ENCODE data around the gene TMEM185A. TPM values are rescaled to one million over a fixed set of nuclear protein-coding genes. Genes with fewer than 3 reads are reported as not detected.
"Not testable (repeated sequence)": the region's sequence is repeated elsewhere in the genome, so short reads cannot be mapped to it uniquely, and the experiment has no call there.

Gene TMEM185A
- total RNA-seq, 3 donors from 2014 or later (not counting 1 experiment from before 2014, with no cell fraction given) = 15.1 to 29.6 (median 26.6) TPM

- peak in 1 of 3 donors; percentile 50 for ATAC-seq
- H3K27me3 ChIP-seq (ENCODE audit: control insufficient read depth, insufficient read depth, low read length); intact Hi-C loops (cut with micrococcal nuclease); H3K9me3 Mint-ChIP-seq; H3K9me3 ChIP-seq (ENCODE audit: control insufficient read depth, insufficient read depth, low read length); H3K27me3 Mint-ChIP-seq (ENCODE audit: low read depth in 2 of 2); H3K27ac ChIP-seq (ENCODE audit: low read length); H3K27ac Mint-ChIP-seq; H3K4me1 Mint-ChIP-seq; H3K4me3 ChIP-seq (ENCODE audit: low read length); H3K36me3 Mint-ChIP-seq; H3K4me1 ChIP-seq (ENCODE audit: control insufficient read depth, insufficient read depth, low read length); H3K36me3 ChIP-seq (ENCODE audit: control insufficient read depth, insufficient read depth, low read length); H3K4me3 Mint-ChIP-seq; DNase-seq: not testable (repeated sequence)
- no CpG with 5 or more reads among the region's 5 CpGs for WGBS (ENCODE audit: insufficient coverage)
Observed at GRCh38 chrX:149656260-149656884, 24.8 kb upstream of the TMEM185A start.

DNA sequence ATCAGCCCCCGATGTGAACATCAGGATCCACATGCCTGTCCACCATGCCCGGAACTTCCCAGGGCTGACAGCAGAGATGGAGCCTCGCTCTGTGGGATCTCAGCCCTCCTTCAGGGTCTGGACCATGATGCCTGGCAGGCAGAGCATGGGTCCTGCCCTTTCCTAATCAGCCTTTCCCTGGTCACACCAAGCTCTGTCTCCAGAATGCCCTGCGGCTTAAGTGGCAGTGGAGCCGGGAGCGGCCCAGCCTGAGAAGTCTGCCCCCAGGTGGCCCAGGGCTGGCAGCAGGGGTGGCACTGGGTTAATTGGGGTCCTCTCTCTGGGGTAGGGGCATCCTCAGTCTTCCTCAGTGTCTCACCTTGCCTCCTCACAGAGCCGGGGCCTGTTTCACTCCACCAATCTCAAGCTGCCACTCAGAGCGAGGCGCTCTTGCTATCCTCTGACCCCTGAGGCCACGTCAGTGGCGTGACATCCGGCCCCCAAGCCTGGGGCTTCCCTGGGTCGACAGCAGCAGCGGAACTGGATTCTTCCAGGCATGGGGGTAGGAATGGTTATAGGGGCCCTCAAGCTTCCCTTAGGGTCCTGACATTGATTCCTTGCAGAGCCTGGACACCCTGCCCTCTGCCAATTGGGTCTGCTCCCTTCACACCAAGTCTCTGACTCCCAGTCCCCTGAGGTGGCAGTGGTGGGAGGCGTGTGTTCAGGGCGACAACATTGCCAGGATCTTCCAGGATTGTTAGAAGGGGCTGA lies 20.8 kb upstream of the TMEM185A start:
- Histone ChIP-seq H3K27me3 (ENCODE audit: control insufficient read depth, insufficient read depth, low read length) (no peaks in the 10 kb centered on the region), H3K9me3 (ENCODE audit: control insufficient read depth, insufficient read depth, low read length) (no peaks in the 10 kb centered on the region), H3K27ac (ENCODE audit: low read length) (no peak overlapping the region), H3K4me1 (ENCODE audit: control insufficient read depth, insufficient read depth, low read length) (no peaks in the 10 kb centered on the region), H3K36me3 (ENCODE audit: control insufficient read depth, insufficient read depth, low read length) (no peaks in the 10 kb centered on the region), H3K4me3 (ENCODE audit: low read length) (no peak overlapping the region)
- 83% methylated on average over 12 of the region's 16 CpGs for WGBS (ENCODE audit: insufficient coverage)
- Mint-ChIP-seq H3K27me3 (ENCODE audit: low read depth in 2 of 2) (no peaks in the 10 kb centered on the region), H3K4me3 (no peak overlapping the region), H3K27ac (no peak overlapping the region), H3K36me3 (no peaks in the 10 kb centered on the region), H3K4me1 (no peaks in the 10 kb centered on the region), H3K9me3 (no peaks in the 10 kb centered on the region)
- DNase-seq (no peak), ATAC-seq (no peak)
- intact Hi-C loops (cut with micrococcal nuclease) = no loop called here
- no peak for TF ChIP-seq CTCF (IDR thresholded peaks at IDR 0.05)

DNA sequence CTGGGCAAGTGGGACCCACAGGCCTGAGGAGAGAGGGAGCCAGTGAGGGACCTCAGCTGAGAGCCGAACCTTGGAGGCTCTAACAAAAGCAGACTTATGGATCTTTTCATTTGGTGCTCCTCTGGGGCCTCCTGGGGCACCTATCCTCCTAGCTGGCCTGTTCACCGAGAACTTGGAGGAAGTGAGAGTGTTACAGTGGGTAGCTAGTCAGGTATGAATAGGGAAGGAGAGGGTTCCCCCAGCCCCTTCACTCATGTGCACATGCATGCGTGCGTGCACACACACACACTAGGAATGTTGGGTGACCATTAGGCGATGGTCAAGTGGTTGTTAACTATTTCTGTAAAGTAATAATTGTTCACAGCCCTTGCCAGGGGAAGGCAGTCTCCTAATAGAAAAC lies 18.6 kb upstream of the TMEM185A start:
- ATAC-seq (no peak), DNase-seq (no peak)
- Histone ChIP-seq H3K9me3 (ENCODE audit: control insufficient read depth, insufficient read depth, low read length) (no peaks in the 10 kb centered on the region), H3K4me1 (ENCODE audit: control insufficient read depth, insufficient read depth, low read length) (no peaks in the 10 kb centered on the region), H3K36me3 (ENCODE audit: control insufficient read depth, insufficient read depth, low read length) (no peaks in the 10 kb centered on the region), H3K27ac (ENCODE audit: low read length) (no peak overlapping the region), H3K27me3 (ENCODE audit: control insufficient read depth, insufficient read depth, low read length) (no peaks in the 10 kb centered on the region), H3K4me3 (ENCODE audit: low read length) (no peak overlapping the region)
- TF ChIP-seq CTCF (IDR thresholded peaks at IDR 0.05) = no peak
- H3K4me3 Mint-ChIP-seq = no peak overlapping the region
- peaks cover 8 to 12% of the 10 kb centered on the region in 2 donors for H3K27me3 Mint-ChIP-seq (ENCODE audit: low read depth in 2 of 2)
- intact Hi-C loops (cut with micrococcal nuclease) = no loop called here
- H3K36me3 Mint-ChIP-seq = no peaks in the 10 kb centered on the region
- H3K27ac Mint-ChIP-seq = no peak overlapping the region
- no peaks in the 10 kb centered on the region for H3K9me3 Mint-ChIP-seq
- 81% methylated on average over 2 of the region's 5 CpGs for WGBS (ENCODE audit: insufficient coverage)
- H3K4me1 Mint-ChIP-seq = no peaks in the 10 kb centered on the region

- intact Hi-C loops (cut with micrococcal nuclease) = no loop called here
- H3K27me3 Mint-ChIP-seq (ENCODE audit: low read depth in 2 of 2) = peaks cover 8 to 22% of the 10 kb centered on the region in 2 donors
- Histone ChIP-seq H3K27me3 (ENCODE audit: control insufficient read depth, insufficient read depth, low read length) (no peaks in the 10 kb centered on the region), H3K27ac (ENCODE audit: low read length) (no peak overlapping the region), H3K36me3 (ENCODE audit: control insufficient read depth, insufficient read depth, low read length) (no peaks in the 10 kb centered on the region), H3K9me3 (ENCODE audit: control insufficient read depth, insufficient read depth, low read length) (no peaks in the 10 kb centered on the region), H3K4me3 (ENCODE audit: low read length) (no peak overlapping the region), H3K4me1 (ENCODE audit: control insufficient read depth, insufficient read depth, low read length) (no peaks in the 10 kb centered on the region)
- H3K4me3 Mint-ChIP-seq = no peak overlapping the region
- no peak for ATAC-seq
- TF ChIP-seq CTCF (IDR thresholded peaks at IDR 0.05) = no peak
- no peaks in the 10 kb centered on the region for H3K9me3 Mint-ChIP-seq
- H3K36me3 Mint-ChIP-seq = no peaks in the 10 kb centered on the region
- no peaks in the 10 kb centered on the region for H3K4me1 Mint-ChIP-seq
- H3K27ac Mint-ChIP-seq = no peak overlapping the region
- DNase-seq = peak in 1 of 2 donors; percentile 16
- 100% methylated on average over 1 of the region's 1 CpG for WGBS (ENCODE audit: insufficient coverage)
Observed at GRCh38 chrX:149648932-149649331, 17.3 kb upstream of the TMEM185A start.
